HG02852 (cell line): ENCODE data around the gene DHX32.
"Not testable (repeated sequence)": the region's sequence is repeated elsewhere in the genome, so short reads cannot be mapped to it uniquely, and the experiment has no call there.

ENCODE experiments used
- ATAC-seq: cut with Tn5 transposase; IDR thresholded peaks from one replicate; pipeline ENCODE4 v1.9.1; 2021; ENCODE audit warnings: mild to moderate bottlenecking, moderate library complexity; ENCODE audit not compliant: unreplicated experiment

DHX32 gene

GRCh38 chr10:125881192-125881591 is at the start of gene DHX32:
Gene DHX32 (minus strand): TSS chr10:125881292. CDS start chr10:125880824, 468 bp downstream.
- no peak for ATAC-seq

- ATAC-seq, result no peak
These were observed 48.5 kb upstream of the DHX32 start for GRCh38 chr10:125929618-125930017.

- ATAC-seq, result no peak
These were observed 48.0 kb upstream of the DHX32 start for GRCh38 chr10:125928928-125929585.

- not testable (repeated sequence) for ATAC-seq
These were observed 46.2 kb upstream of the DHX32 start for GRCh38 chr10:125927265-125927664.

- no peak for ATAC-seq
These were observed 45.2 kb upstream of the DHX32 start for GRCh38 chr10:125926247-125926646.

GRCh38 chr10:125925262-125925834 is 44.3 kb upstream of the DHX32 start:
- ATAC-seq, result no peak

GRCh38 chr10:125921643-125922306 is 40.7 kb upstream of the DHX32 start:
- ATAC-seq, result not testable (repeated sequence)

- not testable (repeated sequence) for ATAC-seq
These were observed 36.7 kb upstream of the DHX32 start for GRCh38 chr10:125917704-125918361.

- ATAC-seq, result no peak
These were observed 35.9 kb upstream of the DHX32 start for GRCh38 chr10:125916977-125917376.

GRCh38 chr10:125913277-125913676 is 32.2 kb upstream of the DHX32 start:
- not testable (repeated sequence) for ATAC-seq

- ATAC-seq, result no peak
These were observed 30.9 kb upstream of the DHX32 start for GRCh38 chr10:125911990-125912389.

- ATAC-seq, result no peak
These were observed 30.1 kb upstream of the DHX32 start for GRCh38 chr10:125911145-125911544.

GRCh38 chr10:125909491-125909890 is 28.4 kb upstream of the DHX32 start:
- not testable (repeated sequence) for ATAC-seq

- ATAC-seq, result not testable (repeated sequence)
These were observed 27.7 kb upstream of the DHX32 start for GRCh38 chr10:125908813-125909212.

- not testable (repeated sequence) for ATAC-seq
These were observed 26.5 kb upstream of the DHX32 start for GRCh38 chr10:125907598-125907997.

- not testable (repeated sequence) for ATAC-seq
These were observed 24.2 kb upstream of the DHX32 start for GRCh38 chr10:125905069-125905994.

- not testable (repeated sequence) for ATAC-seq
These were observed 22.1 kb upstream of the DHX32 start for GRCh38 chr10:125903135-125903640.

GRCh38 chr10:125900963-125901362 is 19.9 kb upstream of the DHX32 start:
- ATAC-seq, result not testable (repeated sequence)

GRCh38 chr10:125897317-125897716 is 16.2 kb upstream of the DHX32 start:
- not testable (repeated sequence) for ATAC-seq
